Right lobe of liver (tissue), 6 donors: ENCODE results near the gene RAI1. TPM values are rescaled to one million over a fixed set of nuclear protein-coding genes. Genes with fewer than 3 reads are reported as not detected.

Experiments used
- ATAC-seq, 4 donors: fragments of 200-7000 bp; cut with Tn5 transposase; one replicate each; pipeline ENCODE4 v1.9.1; 2020; ENCODE audit warnings: mild to moderate bottlenecking in 4 of 4, moderate library complexity in 4 of 4
- DNase-seq, 3 donors: peaks; one replicate each; pipeline ENCODE4 v3.0.0-alpha.2; 2020
- H3K27ac ChIP-seq, 3 donors: fragments of 200-600 bp; one replicate each; pipeline ENCODE4 v1.8.0; 2022
- H3K27me3 ChIP-seq, 2 donors: fragments of 200-600 bp; one replicate each; pipeline ENCODE4 v1.8.0; 2022
- H3K36me3 ChIP-seq, 4 donors: fragments of 200-600 bp; sonication (generic) in 1 of 4; one replicate each; pipeline versions ENCODE4 v1.5.1 to v1.8.0; 2017 to 2022; ENCODE audit warnings: control low read depth in 1 of 4
- H3K4me1 ChIP-seq, 4 donors: fragments of 200-600 bp; sonication (generic) in 1 of 4; one replicate each; pipeline versions ENCODE4 v1.5.1 to v1.8.0; 2017 to 2022; ENCODE audit warnings: control low read depth in 1 of 4
- H3K4me3 ChIP-seq, 3 donors: fragments of 200-600 bp; one replicate each; pipeline ENCODE4 v1.8.0; 2022
- H3K9me3 ChIP-seq, 4 donors: fragments of 200-600 bp; sonication (generic) in 1 of 4; one replicate each; pipeline versions ENCODE4 v1.5.1 to v1.8.0; 2017 to 2022; ENCODE audit warnings: control low read depth in 1 of 4
- CTCF ChIP-seq, 4 donors: fragments of 200-600 bp in 3 of 4; fragments of 450-650 bp in 1 of 4; IDR thresholded peaks; one replicate each; pipeline versions ENCODE4 v1.5.1 to v1.8.0; 2016 to 2022; ENCODE audit warnings: antibody characterized with exemption in 4 of 4, mild to moderate bottlenecking in 2 of 4
- POLR2A ChIP-seq: fragments of 450-650 bp; IDR thresholded peaks from one replicate; pipeline ENCODE4 v1.6.1; 2017; ENCODE audit warnings: antibody characterized with exemption, mild to moderate bottlenecking
- WGBS: methylation state at CpG from one replicate; pipeline ENCODE4 v1.1.6; 2018; ENCODE audit warnings: low coverage, low lambda C conversion rate; ENCODE audit not compliant: insufficient coverage; ENCODE audit errors: missing lambda C conversion rate; 5-methylcytosine and 5-hydroxymethylcytosine counted together
- intact Hi-C, 2 donors: fragments of 100-400 bp; cut with DNase I; formaldehyde crosslinking; loops; one replicate each; pipeline versions ENCODE4 v1.11.2 to v1.14.1; 2022
- total RNA-seq, 6 experiments: library from RNA; depleted of rRNA in 2 of 6; stranded (reverse); fragments of >200 nt in 2 of 6; fragmentation: NEBNext Ultra II Directional in 3 of 6; extraction: Animal tissue kit (Norgen Biotek cat#: 25700) in 3 of 6; gene quantifications; one replicate each; pipeline versions ENCODE4 v1.1.0 to v1.2.4, GENCODE V29; 2016 to 2023
- donor health status: DM: no; HTN: yes; CAD: no.
- donor health status: DM: no; HTN: no; CAD: no.
- donor health status: DM: no; HTN: no; CAD: no.
- donor health status: DM: no; HTN: yes; CAD: no.
- donor health status: DM: no; HTN: yes; CAD: no.

The RAI1 gene
- total RNA-seq, 6 experiments from 2014 or later = 6.1 to 14.5 (median 8.4) TPM

- Histone ChIP-seq H3K27me3 (no peaks in the 10 kb centered on the region), H3K9me3 (no peaks in the 10 kb centered on the region), H3K36me3 (no peaks in the 10 kb centered on the region), H3K4me1 (peaks cover 0 to 4% (median 1%) of the 10 kb centered on the region in 4 donors), H3K4me3 (no peak overlapping the region), H3K27ac (peak overlapping the region in 1 of 3 donors; percentile 33)
- DNase-seq = no peak
- TF ChIP-seq POLR2A (no peak), CTCF (IDR thresholded peaks at IDR 0.05) (no peak)
- intact Hi-C loops = no loop called here
- no peak for ATAC-seq
- 85% methylated on average over 5 of the region's 12 CpGs for WGBS
Observed at GRCh38 chr17:17711641-17712162, 30.4 kb downstream of the RAI1 start.

GRCh38 chr17:17712268-17712924 lies 31.1 kb downstream of the RAI1 start:
- H3K27ac ChIP-seq = no peak overlapping the region
- no peak for TF ChIP-seq POLR2A
- TF ChIP-seq CTCF (IDR thresholded peaks at IDR 0.05) = no peak
- ATAC-seq (no peak), DNase-seq (no peak)
- H3K4me1 ChIP-seq = peaks cover 0 to 11% (median 5%) of the 10 kb centered on the region in 4 donors
- no peaks in the 10 kb centered on the region for H3K27me3 ChIP-seq
- intact Hi-C loops = no loop called here
- no peaks in the 10 kb centered on the region for H3K36me3 ChIP-seq
- H3K9me3 ChIP-seq = no peaks in the 10 kb centered on the region
- H3K4me3 ChIP-seq = no peak overlapping the region
- WGBS = 66% methylated on average over 5 of the region's 5 CpGs

- Histone ChIP-seq H3K27me3 (no peaks in the 10 kb centered on the region), H3K36me3 (no peaks in the 10 kb centered on the region), H3K27ac (no peak overlapping the region), H3K9me3 (no peaks in the 10 kb centered on the region), H3K4me3 (no peak overlapping the region), H3K4me1 (peaks cover 0 to 11% (median 5%) of the 10 kb centered on the region in 4 donors)
- ATAC-seq (peak in 1 of 4 donors; percentile 43), DNase-seq (peak in 1 of 3 donors; percentile 61)
- TF ChIP-seq CTCF (IDR thresholded peaks at IDR 0.05) (no peak), POLR2A (no peak)
- intact Hi-C loops = no loop called here
- 58% methylated on average over 5 of the region's 7 CpGs for WGBS
Observed at GRCh38 chr17:17713839-17714238, 32.6 kb downstream of the RAI1 start.

- no peaks in the 10 kb centered on the region for H3K27me3 ChIP-seq
- no peaks in the 10 kb centered on the region for H3K9me3 ChIP-seq
- H3K27ac ChIP-seq = no peak overlapping the region
- intact Hi-C loops = no loop called here
- no peak overlapping the region for H3K4me3 ChIP-seq
- DNase-seq = no peak
- WGBS = 43% methylated on average over 5 of the region's 16 CpGs
- H3K4me1 ChIP-seq = peaks cover 0 to 11% (median 5%) of the 10 kb centered on the region in 4 donors
- H3K36me3 ChIP-seq = no peaks in the 10 kb centered on the region
- TF ChIP-seq POLR2A (no peak), CTCF (IDR thresholded peaks at IDR 0.05) (no peak)
- ATAC-seq = no peak
Observed at GRCh38 chr17:17714261-17714866, 33.1 kb downstream of the RAI1 start.
